ENCODE measurements around the gene R3HCC1L. TPM values are rescaled to one million over a fixed set of nuclear protein-coding genes. Genes with fewer than 3 reads are reported as not detected.

Gene R3HCC1L
- total RNA-seq, 1 donor from 2014 or later: 14.4 TPM

DNA sequence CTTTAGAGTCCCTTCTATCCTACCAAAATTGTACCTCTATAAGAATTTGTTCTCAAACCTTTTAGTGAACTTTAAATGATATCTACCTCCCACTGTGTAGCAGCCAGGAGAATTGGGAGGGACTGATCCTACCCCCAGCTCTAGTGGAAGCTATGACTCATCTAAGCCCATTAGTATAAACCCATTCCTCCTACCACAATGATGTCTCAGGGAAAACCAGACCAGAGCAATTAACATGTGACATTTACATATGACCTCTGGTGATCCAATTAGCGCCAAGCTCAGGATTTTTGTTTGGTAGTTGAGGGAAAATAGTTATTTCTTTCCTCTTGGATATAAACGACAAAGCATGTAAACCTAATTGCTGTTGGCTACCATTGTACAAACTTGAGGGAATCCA lies 33.1 kb upstream of the R3HCC1L start:
- H3K4me3 ChIP-seq: no peak overlapping the region
- no peak overlapping the region for H3K27ac ChIP-seq
- no peaks in the 10 kb centered on the region for H3K4me1 ChIP-seq
- ATAC-seq (no peak), DNase-seq (no peak)
- TF ChIP-seq, protein P1, sequence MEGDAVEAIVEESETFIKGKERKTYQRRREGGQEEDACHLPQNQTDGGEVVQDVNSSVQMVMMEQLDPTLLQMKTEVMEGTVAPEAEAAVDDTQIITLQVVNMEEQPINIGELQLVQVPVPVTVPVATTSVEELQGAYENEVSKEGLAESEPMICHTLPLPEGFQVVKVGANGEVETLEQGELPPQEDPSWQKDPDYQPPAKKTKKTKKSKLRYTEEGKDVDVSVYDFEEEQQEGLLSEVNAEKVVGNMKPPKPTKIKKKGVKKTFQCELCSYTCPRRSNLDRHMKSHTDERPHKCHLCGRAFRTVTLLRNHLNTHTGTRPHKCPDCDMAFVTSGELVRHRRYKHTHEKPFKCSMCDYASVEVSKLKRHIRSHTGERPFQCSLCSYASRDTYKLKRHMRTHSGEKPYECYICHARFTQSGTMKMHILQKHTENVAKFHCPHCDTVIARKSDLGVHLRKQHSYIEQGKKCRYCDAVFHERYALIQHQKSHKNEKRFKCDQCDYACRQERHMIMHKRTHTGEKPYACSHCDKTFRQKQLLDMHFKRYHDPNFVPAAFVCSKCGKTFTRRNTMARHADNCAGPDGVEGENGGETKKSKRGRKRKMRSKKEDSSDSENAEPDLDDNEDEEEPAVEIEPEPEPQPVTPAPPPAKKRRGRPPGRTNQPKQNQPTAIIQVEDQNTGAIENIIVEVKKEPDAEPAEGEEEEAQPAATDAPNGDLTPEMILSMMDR (IDR thresholded peaks at IDR 0.05): no peak
- intact Hi-C loops (cut with DNase I): no loop called here
- no peaks in the 10 kb centered on the region for H3K36me3 ChIP-seq
- H3K9me3 ChIP-seq: no peaks in the 10 kb centered on the region
- no peaks in the 10 kb centered on the region for H3K27me3 ChIP-seq (ENCODE audit: low read depth)

DNA sequence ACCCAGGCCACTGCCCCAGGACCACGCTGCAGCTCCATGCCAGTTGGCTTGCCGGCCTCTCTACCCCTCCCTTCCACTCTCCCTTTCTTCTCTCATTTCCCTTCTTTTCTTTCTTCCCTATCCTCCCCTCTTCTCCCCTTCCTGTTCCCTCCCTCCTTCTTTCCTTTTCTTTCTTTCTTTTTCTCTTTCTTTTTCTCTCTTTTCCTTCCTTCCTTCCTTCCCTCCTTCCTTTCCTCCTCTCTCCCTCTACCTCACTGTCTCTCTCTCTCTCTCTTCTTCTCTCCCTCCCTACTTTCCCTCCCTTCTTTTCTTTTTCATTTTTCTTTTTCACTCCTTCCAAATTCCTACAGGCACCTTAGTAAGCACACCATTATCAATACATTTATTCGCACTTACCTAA lies 30.3 kb upstream of the R3HCC1L start:
- Histone ChIP-seq H3K4me1 (no peaks in the 10 kb centered on the region), H3K36me3 (no peaks in the 10 kb centered on the region), H3K4me3 (no peak overlapping the region), H3K27me3 (ENCODE audit: low read depth) (no peaks in the 10 kb centered on the region), H3K9me3 (no peaks in the 10 kb centered on the region), H3K27ac (no peak overlapping the region)
- intact Hi-C loops (cut with DNase I): no loop called here
- no peak for DNase-seq
- no peak for ATAC-seq
- TF ChIP-seq, protein P1 (IDR thresholded peaks at IDR 0.05): no peak

DNA sequence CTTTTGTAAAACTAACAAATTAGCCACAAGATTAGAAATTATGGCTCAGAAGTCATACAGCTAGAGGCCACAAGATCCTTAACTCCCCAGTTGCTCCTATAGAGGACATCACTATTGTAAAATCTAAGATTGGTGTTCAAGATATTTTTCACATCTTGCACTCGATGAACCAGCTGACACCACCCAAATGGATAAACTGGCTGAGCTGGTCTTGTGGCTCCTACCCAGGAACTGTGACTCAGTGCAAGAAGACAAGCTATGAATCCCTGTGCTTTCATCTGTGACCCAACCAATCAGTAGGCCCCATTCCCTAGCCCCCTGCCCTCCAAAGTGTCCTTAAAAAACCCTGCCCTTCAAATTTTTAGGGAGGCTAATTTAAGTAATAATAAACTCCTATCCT lies 27.9 kb upstream of the R3HCC1L start:
- intact Hi-C loops (cut with DNase I): no loop called here
- H3K9me3 ChIP-seq: no peaks in the 10 kb centered on the region
- ATAC-seq (no peak), DNase-seq (no peak)
- no peak overlapping the region for H3K4me3 ChIP-seq
- H3K36me3 ChIP-seq: no peaks in the 10 kb centered on the region
- H3K27ac ChIP-seq: no peak overlapping the region
- no peaks in the 10 kb centered on the region for H3K27me3 ChIP-seq (ENCODE audit: low read depth)
- TF ChIP-seq, protein P1 (IDR thresholded peaks at IDR 0.05): no peak
- no peaks in the 10 kb centered on the region for H3K4me1 ChIP-seq

DNA sequence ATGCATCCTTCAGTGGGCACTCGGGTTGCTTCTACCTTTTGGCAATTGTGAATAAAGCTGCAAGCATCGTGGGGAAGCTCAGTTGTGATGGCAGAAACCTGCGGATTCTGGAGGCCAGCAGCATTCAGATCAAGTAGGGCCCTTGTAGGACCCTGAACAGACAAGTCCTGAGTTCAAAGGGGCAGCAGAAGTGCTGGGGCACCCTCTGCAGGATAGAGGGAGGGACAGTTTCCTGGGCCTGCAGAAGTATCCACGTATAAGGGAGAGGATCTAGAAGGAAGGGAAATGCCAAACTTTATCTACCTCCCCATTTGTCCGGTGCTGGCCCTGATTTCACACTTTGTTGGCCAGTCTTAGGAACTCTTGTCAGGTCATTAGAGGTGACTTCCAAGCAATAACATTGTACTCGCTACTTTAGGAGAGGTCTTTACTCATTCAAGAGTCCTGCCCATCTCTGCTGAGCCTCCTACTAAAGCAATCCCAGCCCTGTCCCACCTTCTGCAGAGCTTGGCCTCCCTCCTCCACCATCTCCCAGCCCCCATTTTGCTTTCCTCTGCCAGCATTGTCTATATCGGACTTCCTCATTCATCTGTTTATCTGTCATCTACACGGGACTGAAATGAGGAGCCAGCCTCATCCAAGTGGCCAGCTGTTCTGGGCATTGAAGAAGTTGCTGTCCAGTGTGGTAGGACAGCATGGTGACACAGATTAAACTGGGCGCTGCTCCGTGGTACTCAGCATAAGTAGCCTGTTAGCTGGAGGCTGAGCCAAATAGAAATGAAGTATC lies 26.6 kb upstream of the R3HCC1L start:
- intact Hi-C loops (cut with DNase I): no loop called here
- no peak overlapping the region for H3K4me3 ChIP-seq
- H3K9me3 ChIP-seq: no peaks in the 10 kb centered on the region
- ATAC-seq (no peak), DNase-seq (no peak)
- no peak overlapping the region for H3K27ac ChIP-seq
- H3K36me3 ChIP-seq: no peaks in the 10 kb centered on the region
- TF ChIP-seq, protein P1 (IDR thresholded peaks at IDR 0.05): no peak
- no peaks in the 10 kb centered on the region for H3K4me1 ChIP-seq
- H3K27me3 ChIP-seq (ENCODE audit: low read depth): no peaks in the 10 kb centered on the region

DNA sequence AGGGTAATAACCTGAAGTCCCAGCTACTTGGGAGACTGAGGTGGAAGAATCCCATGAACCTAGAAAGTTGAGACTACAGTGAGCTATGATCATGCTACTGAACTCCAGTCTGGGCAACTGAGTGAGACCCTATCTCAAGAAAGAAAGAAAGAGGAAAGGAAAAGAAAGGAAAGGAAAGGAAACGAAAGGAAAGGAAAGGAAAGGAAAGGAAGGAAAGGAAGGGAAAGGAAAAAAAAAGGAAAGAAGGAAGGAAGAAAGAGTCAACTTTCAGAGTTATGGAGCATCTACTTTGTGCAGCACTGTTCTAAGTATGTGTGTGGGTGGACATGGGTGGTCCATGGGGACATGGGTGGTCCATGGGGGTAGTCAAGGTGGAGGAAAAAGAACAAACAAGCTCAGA lies 24.1 kb upstream of the R3HCC1L start:
- H3K9me3 ChIP-seq: no peaks in the 10 kb centered on the region
- no peaks in the 10 kb centered on the region for H3K36me3 ChIP-seq
- no peaks in the 10 kb centered on the region for H3K27me3 ChIP-seq (ENCODE audit: low read depth)
- no peaks in the 10 kb centered on the region for H3K4me1 ChIP-seq
- TF ChIP-seq, protein P1 (IDR thresholded peaks at IDR 0.05): no peak
- ATAC-seq (no peak), DNase-seq (no peak)
- intact Hi-C loops (cut with DNase I): no loop called here
- H3K4me3 ChIP-seq: no peak overlapping the region
- H3K27ac ChIP-seq: no peak overlapping the region

Data from lower lobe of right lung (tissue), 2 donors.